UCSD-AML1 (cell line): ENCODE measurements around the gene ZNF891.
A peak's percentile ranks its signal among the peaks of the same experiment; 100 is the strongest.

ENCODE experiments used
- DNase-seq: peaks from one replicate; lab custom pipeline; 2025; ENCODE audit not compliant: unreplicated experiment; lab: John Stamatoyannopoulos, UW

Gene ZNF891

DNA sequence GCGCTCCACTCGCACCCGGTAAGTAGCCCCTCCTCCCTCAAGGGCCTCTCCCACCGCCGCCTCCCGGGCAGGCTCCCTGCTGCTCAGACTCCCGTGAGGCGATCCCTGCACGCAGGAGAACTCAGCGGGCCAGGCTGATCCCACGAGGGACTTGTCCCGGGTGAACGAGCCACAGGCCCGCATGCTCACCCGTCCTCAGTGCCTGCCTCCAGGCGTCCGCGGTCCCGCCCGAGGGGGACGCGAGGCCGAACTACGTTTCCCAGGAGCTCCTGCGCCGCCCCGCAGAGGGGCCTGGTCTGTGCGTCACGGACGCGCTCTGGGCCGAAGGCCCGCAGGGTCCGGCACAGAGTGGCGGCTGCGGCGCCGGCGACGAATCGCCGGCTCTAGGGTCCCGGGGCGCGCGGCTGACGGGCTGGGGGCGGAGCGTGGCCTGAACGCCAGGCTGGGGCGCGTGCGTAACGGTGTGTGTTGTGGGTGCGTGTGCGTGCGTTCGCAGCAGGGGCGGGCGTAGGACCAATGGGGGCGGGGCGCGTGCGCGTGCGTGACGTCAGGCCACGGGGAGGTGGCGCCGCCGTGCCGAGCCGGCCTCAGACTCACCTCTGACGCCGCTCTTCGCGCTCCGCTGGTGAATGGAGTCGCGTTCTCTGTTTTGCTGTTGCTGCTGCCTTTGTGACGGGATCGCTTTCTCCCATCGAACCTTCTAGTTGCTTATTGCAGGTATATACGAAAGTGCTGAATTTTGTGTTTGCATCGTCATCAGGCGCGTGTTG, at the start of gene ZNF891, which contains the start of gene ZNF10:
Gene ZNF891, minus strand, starts transcription at position 237 of the 770 bp plus-strand sequence. CDS start 8,356 bp downstream, outside the sequence.
Gene ZNF10, plus strand, starts transcription at position 590 of the 770 bp plus-strand sequence. CDS start 13,866 bp downstream, outside the sequence.
- peak; percentile 98 for DNase-seq

DNA sequence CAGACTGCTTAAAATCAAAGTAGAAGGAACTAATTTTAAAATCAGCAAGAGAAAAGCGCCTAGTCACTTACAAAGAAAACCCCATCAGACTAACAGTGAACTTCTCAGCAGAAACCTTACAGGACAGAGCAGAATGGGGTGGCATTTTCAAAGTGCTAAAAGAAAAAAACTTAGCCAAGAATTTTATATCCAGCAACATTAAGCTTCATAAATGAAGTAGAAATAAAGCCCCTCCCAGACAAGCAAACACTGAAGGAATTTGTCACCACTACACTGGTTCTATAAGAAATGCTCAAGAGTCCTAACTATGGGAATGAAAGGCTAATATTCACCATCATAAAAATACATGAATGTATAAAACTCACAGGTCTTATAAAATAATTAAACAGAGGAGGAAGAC, 44.8 kb upstream of the ZNF891 start:
- no peak for DNase-seq

DNA sequence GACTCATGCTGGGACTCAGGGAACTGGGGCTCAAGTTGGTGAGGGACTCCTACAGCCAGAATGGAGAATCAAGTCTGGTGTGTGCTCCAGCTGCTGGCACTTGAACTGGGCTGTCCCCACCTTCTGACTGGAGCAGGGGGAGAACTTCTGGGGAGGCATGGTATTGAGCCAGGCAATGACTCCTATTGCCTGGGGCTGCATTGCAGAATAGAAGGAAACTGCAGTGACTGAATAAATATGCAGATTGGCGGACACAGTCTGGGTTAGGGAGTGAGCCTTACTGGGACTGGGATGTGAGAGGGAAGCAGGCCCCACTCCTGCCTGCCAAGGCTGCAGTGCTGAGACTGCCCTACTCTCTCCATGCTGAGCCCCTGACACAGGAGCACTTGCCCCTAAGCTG, 42.4 kb upstream of the ZNF891 start:
- DNase-seq = no peak

DNA sequence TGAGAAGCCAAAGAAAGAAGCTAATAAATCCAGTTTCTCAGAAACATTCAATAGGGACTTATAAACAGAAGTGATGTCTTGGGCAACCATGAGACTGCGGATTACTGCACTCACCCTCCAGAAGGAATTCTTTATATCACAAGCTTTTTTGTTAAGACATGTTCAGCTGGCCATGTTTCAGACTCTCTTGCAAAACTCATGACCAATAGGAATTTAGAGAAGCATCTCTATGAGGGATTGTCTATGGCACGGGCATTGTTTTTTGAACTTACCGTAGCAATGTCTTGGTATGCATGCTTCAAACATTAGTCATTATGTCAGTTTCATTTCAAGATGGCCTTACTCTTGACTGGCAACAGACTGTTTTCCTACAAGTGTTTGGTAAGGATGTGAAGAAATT, 35.7 kb upstream of the ZNF891 start:
- DNase-seq = no peak

DNA sequence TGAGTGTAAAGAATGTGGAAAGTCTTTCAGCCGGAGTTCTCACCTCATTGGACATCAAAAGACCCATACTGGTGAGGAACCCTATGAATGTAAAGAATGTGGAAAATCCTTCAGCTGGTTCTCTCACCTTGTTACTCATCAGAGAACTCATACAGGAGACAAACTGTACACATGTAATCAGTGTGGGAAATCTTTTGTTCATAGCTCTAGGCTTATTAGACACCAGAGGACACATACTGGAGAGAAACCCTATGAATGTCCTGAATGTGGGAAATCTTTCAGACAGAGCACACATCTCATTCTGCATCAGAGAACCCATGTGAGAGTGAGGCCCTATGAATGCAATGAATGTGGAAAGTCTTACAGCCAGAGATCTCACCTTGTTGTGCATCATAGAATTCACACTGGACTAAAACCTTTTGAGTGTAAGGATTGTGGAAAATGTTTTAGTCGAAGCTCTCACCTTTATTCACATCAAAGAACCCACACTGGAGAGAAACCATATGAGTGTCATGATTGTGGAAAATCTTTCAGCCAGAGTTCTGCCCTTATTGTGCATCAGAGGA, 26.1 kb upstream of the ZNF891 start:
- DNase-seq = no peak

DNA sequence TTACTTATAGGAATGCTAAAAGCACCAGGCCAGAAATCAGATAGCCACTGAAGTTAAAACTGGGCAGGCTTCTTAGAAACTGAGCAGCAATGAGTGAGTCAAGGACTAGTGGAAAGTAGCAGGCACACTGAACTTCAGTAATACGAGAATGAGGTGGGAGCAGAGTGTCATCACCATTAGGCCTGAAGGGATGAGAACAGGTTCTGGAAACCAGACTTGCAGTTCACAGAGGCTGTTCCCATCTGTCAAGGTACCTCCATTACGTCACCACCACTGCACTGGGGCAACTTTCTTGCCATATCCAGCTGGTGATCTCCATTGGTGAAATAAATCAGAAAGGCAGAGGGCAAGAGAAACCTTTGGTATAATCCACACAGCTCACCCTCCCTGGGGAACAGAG, 15.9 kb upstream of the ZNF891 start:
- DNase-seq = no peak

DNA sequence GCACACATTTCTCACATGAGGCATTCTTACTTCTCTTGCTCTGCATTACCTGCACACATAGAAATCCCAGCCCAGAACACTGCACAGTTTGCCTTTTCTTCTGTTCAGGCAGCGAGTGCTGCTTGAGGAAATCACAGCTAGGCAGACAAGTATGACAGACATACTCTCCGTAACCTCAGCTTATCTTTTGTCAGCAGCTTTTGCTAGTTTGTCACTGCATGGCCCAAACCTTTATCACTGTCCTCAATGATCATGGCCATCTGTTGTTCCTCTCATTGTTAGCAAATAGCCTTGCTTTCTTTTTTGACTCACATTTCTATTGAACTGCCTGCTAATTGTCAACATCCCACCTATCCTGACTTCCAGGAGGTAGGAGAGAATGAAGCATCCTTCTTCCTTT, 5.7 kb upstream of the ZNF891 start:
- no peak for DNase-seq

DNA sequence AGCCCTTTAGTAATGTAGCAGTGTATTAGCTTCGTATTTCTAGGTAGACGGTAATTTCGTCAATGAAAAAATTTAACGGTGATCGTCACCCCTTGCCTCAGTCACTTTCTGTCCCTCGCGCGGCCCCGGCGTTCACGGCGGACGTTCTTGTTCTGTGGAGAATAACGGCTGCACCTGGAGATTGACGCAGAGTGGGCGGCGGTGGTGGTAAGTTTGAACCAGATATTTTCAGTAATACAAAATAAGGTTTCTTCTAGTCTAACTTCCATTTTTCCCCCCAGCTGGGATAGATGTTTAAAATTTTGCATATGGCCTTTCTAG, 694 bp upstream of the ZNF891 start:
- peak; percentile 62 for DNase-seq

DNA sequence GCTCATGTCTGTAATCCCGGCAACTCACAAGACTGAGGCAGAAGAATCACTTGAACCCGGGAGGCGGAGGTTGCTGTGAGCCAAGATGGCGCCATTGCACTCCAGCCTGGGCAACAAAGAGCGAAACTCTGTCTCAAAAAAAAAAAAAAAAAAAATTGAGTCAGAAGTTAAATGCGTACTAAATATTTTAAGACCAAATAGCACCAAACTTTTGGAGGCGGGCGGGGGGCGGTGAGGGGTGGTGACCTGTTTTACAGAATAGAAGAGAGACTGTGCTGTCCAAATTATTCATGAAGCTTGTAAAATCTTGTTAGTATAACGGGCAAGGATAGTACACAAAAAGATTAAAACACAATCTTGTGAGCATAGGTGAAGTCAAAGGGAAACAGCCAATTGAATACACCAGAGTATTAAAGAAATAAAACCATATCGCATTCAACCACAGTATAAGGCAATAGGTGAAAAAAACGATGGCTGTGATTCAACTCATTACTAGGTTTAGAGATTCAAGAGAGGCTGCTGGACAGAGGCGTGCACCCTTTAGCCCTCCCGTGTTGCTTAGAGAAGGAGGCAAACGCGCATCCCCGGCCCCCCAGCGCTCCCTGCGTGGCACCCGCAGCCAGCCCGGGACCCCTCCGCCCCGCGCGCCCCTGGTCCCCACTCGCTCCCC, 571 bp downstream of the ZNF891 start:
- DNase-seq = no peak

DNA sequence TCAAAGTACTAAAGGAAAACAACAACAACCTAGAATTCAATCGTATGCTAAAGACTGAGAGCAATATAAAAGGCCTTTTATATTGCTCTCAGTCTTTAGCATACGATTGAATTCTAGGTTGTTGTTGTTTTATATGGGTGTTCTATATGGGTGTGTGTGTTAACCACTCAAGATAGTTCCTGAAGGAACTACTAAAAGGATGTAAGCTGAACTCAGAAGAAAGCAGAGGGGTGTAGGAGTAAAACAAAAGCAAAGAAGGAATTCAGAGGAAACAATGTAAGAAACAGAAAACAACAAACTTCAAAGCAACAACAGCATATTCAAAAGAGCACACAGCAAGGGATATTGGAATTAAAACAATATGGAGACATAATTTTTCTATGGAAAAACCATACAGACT, 5.4 kb downstream of the ZNF891 start:
- no peak for DNase-seq

DNA sequence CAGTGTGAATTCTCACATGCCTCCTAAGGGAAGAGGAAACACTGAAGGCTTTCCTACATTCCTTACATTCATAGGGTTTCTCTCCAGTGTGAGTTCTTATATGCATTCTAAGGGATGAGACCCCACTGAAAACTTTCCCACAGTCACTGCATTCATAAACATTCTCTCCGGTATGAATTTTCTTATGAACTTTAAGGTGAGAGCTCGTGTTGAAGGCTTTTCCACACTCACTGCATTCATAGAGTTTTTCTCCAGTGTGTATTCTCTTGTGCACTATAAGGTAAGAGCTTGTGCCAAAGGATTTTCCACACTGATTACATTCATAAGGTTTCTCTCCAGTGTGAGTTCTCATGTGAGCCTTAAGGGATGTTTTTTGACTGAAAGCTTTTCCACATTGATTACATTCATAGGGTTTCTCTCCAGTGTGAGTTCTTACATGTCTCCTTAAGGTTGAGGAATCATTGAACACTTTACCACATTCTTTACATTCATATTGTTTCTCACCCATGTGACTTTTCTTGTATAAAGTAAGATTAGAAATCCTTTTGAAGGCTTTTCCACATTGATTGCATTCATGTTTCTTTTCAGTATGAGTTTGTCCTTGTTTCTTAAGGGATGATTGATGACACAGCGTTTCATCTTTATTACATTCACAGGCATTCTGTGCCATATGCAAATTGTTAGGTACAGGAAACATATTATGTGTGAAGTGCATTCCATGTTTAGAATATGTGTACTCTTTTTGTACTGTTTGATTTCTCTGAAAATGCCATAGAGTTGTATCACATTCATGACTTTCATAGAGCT, 9.5 kb downstream of the ZNF891 start:
- DNase-seq = no peak

DNA sequence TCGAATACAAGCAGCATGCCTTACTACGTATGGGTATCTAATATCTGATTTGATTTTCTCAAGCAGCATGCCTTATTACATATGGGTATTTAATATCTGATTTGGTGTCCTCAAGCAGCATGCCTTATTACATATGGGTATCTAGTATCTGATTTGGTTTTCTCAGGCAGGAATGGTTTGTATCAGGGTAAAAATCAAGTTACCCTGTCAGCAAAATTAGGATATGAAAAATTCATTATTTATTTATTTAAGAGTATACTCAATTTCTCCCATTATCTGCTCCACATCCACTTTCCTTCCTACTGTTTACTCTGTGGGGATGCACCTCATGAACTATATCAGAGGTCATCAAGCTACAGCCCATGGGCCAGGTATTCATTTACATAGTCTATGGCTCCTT, 21.9 kb downstream of the ZNF891 start:
- DNase-seq = no peak

DNA sequence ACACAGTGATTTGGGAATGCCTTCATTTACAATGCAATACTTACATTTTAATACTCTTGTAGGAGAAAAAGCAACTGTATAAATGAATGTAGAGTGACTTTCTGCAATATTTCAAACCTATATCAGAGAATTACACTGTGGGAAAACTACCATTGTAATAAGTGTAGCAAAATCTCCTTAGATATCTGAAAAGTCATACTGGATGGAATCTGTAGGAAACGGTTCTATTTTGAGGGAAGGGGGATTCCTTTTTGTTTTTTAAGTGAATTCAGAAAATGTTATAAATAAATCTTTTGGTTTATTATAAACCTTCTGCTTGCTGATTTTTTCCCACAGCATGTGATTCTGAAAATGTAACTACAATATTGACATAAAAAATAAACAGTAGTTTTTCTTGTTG, 23.0 kb downstream of the ZNF891 start:
- no peak for DNase-seq

DNA sequence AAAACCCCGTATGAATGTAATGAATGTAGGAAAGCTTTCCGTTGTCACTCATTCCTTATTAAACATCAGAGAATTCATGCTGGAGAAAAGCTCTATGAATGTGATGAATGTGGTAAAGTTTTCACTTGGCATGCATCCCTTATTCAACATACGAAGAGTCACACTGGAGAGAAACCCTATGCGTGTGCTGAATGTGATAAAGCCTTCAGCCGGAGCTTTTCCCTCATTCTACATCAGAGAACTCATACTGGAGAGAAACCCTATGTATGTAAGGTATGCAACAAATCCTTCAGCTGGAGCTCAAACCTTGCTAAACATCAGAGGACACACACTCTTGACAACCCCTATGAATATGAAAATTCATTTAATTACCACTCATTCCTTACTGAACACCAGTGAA, 23.8 kb downstream of the ZNF891 start:
- DNase-seq = no peak

DNA sequence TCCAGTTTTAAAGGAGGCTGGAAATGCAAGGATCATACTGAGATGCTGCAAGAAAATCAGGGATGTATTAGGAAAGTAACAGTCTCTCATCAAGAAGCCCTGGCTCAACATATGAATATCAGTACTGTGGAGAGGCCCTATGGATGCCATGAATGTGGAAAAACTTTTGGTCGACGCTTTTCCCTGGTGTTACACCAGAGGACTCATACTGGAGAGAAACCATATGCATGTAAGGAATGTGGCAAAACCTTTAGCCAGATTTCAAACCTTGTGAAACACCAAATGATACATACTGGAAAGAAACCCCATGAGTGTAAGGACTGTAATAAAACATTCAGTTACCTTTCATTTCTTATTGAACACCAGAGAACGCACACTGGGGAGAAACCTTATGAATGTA, 24.5 kb downstream of the ZNF891 start:
- DNase-seq = no peak

DNA sequence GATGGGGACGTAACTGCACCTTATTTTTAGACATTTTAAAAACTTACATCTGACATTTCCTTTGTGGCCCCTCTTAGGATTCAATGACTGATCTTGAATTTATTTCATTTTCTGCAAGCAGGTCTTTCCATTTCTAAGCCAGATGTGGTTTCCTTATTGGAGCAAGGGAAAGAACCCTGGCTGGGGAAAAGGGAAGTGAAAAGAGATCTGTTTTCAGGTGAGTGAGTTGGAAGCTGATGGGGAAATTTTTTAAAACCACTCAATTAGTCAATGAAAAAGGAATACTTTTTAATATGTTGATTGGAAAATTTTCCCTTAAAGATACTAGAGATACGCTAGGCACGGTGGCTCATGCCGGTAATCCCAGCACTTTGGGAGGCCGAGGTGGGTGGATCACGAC, 46.7 kb downstream of the ZNF891 start:
- DNase-seq = no peak

DNA sequence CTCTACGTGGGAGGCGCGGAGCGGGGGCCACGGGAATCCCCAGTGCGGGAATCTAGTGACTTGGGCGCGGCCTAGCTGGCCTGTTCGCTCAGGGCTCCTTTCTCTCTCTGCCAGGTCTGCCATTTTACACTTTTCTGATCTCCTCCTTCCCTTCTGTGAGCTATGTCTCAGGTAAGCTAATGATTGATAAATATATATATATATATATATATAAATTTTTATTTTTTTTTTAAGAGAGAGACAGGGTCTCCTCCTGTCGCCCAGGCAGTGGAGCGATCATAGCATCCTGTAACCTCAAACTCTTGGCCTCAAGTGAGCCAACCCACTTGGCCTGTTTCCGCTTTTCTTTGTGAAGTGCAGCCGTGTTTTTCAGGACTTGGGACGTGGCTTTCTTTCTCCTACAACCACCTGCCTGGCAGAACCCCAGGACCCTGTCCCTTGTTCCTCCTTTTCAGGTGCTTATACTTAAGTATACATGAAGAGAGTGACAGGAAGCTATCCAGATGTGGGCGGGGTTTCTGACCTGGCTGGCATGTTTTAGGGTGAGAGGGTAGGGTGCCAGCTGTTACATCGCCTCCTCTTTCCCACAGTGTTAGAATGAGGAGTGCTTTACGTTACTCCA, 48.8 kb downstream of the ZNF891 start:
- no peak for DNase-seq

DNA sequence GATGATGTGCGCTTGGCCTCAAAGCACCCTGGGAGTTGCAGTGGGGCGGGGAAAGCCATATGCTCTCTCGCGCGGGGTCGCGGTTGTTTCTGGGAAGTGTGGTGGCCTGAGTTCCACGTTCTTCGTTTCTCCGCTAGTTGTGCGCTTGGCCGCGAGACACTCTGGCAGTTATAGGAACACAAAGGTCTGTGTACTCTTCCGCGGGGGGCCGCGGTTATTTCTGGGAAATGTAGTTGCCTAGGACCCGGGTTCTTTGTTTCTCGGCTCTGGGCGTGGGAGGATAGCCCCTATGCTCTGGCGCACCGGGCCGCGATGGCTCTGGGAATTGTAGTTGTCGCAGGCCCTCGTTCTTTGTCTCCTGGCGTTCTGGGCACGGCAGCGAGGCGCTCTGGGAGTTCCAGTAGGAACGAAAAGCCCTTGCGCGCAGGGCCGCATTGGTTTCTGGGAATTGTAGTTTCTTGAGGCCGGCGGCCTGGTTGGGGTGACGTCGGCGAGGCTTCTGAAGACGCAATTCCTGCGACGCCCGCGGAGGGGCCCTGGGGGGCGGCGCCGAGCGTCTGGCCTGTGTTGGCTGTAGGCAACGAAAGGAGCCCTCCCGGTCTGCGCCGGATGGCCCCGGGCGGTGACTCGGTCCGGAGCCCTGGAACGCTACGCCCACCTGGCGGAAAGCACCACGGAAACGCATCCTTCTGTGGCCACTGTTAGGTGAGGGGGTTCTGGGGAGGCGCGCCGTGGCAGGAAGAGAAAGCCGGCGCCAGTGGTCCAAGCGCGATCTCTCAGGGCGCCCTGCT, 49.5 kb downstream of the ZNF891 start, which contains the start of gene ZNF140:
Gene ZNF140, plus strand, starts transcription at position 556 of the 791 bp plus-strand sequence. CDS start 398 bp downstream, outside the sequence.
- peak; percentile 98 for DNase-seq

DNA sequence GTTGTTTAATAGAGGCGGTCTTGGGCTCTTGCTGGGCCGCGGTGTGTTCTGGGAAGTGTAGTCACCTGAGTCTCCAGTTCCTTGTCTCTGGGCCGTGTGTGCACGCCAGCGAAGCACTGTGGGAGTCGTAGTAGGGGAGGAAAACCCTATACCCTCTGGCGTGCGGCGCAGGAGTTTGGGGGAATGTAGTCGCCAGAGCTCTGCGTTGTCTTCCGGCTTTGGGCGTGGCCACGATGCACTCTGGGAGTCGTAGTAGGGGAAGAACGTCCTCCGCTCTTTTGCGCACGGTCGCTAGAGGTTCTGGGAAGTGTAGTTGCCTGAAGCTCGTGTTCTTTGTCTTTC, 50.1 kb downstream of the ZNF891 start:
- peak; percentile 99 for DNase-seq

DNA sequence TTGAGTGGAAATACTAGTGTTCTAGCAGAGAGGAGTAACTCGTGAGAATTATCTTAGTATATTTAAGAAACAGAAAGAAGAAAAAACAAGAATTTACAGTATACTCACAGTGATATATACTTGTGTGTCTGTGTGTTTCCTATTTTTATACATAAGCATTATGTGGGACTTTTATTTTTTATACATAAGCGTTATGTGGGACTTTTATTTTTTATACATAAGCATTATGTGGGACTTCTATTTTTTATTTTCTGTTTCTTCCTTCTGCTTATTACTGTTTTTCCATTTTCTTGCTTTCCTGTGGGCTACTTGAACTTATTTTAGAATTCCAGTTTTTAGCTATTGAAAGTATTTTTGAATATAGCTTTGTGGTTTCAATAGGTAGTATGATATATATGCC, 56.2 kb downstream of the ZNF891 start:
- no peak for DNase-seq
